Fibroblast of lung (primary cell): ENCODE results near the gene ZGRF1. TPM values are rescaled to one million over a fixed set of nuclear protein-coding genes. Genes with fewer than 3 reads are reported as not detected.

Experiments used
- DNase-seq, 2 donors: peaks; one replicate each; pipeline versions ENCODE4 v3.0.0 to v3.0.0-alpha.2; 2010; ENCODE audit warnings: low read depth in 2 of 2
- H2AFZ ChIP-seq: 2 replicates; pipeline ENCODE4 v1.5.1; 2012; ENCODE audit warnings: low read length, control low read depth, inconsistent platforms
- H3K27ac ChIP-seq: 2 replicates; pipeline ENCODE4 v1.5.1; 2011; ENCODE audit warnings: low read length, control low read depth; ENCODE audit not compliant: insufficient read depth
- H3K27me3 ChIP-seq: 2 replicates; pipeline ENCODE4 v1.5.1; 2011; ENCODE audit warnings: mild to moderate bottlenecking, low read length; ENCODE audit not compliant: control insufficient read depth, insufficient read depth
- H3K36me3 ChIP-seq: 2 replicates; pipeline ENCODE4 v1.5.1; 2011; ENCODE audit warnings: low read length; ENCODE audit not compliant: control insufficient read depth, insufficient read depth
- H3K4me1 ChIP-seq: 2 replicates; pipeline ENCODE4 v1.5.1; 2011; ENCODE audit warnings: low read length; ENCODE audit not compliant: control insufficient read depth, insufficient read depth; ENCODE audit errors: extremely low read depth
- H3K4me2 ChIP-seq: 2 replicates; pipeline ENCODE4 v1.5.1; 2011; ENCODE audit warnings: low read length, control low read depth; ENCODE audit not compliant: insufficient read depth; ENCODE audit errors: extremely low read depth
- H3K4me3 ChIP-seq, 4 experiments: fragments of 200-600 bp in 1 of 4; sonication (generic) in 1 of 4; replicated peaks in 1 of 4; 2 replicates each; pipeline ENCODE4 v1.5.1; 2011 to 2016; ENCODE audit warnings: low read length in 4 of 4, low read depth in 3 of 4, mild to moderate bottlenecking in 3 of 4, control low read depth in 2 of 4, inconsistent platforms in 1 of 4, mixed read lengths in 1 of 4; ENCODE audit not compliant: insufficient read depth in 1 of 4; ENCODE audit errors: control extremely low read depth in 1 of 4
- H3K79me2 ChIP-seq: 2 replicates; pipeline ENCODE4 v1.5.1; 2012; ENCODE audit warnings: mild to moderate bottlenecking, low read length, inconsistent platforms; ENCODE audit not compliant: control insufficient read depth, insufficient read depth
- H3K9ac ChIP-seq: 2 replicates; pipeline ENCODE4 v1.5.1; 2011; ENCODE audit warnings: mild to moderate bottlenecking, low read length, control low read depth; ENCODE audit not compliant: insufficient read depth
- H3K9me3 ChIP-seq: 2 replicates; pipeline ENCODE4 v1.5.1; 2012; ENCODE audit warnings: low read depth, low read length; ENCODE audit not compliant: control insufficient read depth, insufficient read depth
- H4K20me1 ChIP-seq: 2 replicates; pipeline ENCODE4 v1.5.1; 2011; ENCODE audit warnings: low read length; ENCODE audit not compliant: control insufficient read depth, insufficient read depth; ENCODE audit errors: extremely low read depth
- EZH2 ChIP-seq: IDR thresholded peaks from 2 replicates; pipeline ENCODE4 v1.5.1; 2012; ENCODE audit warnings: low read length, control low read depth, mild to moderate bottlenecking; ENCODE audit errors: missing control alignments
- polyA plus RNA-seq, 2 donors: library from polyadenylated mRNA; depleted of rRNA in 1 of 2; stranded (reverse) in 1 of 2; unstranded in 1 of 2; fragments of >200 nt; gene quantifications; 2 replicates each; pipeline ENCODE4 v1.2.1, GENCODE V29; 2011 to 2012; ENCODE audit warnings: missing spikeins in 1 of 2
- total RNA-seq: library from RNA; depleted of rRNA; stranded (reverse); fragments of >200 nt; gene quantifications from 2 replicates; pipeline ENCODE4 v1.2.1, GENCODE V29; 2014
- TF ChIP-seq, protein P1 (sequence below), 2 donors: IDR thresholded peaks in 1 of 2; conservative IDR thresholded peaks in 1 of 2; 1 replicate in 1 of 2; 2 replicates in 1 of 2; pipeline ENCODE4 v1.5.1; 2011 to 2012; ENCODE audit warnings: low read length in 2 of 2, control low read depth in 1 of 2, inconsistent platforms in 1 of 2, low read depth in 1 of 2, mild to moderate bottlenecking in 1 of 2

The ZGRF1 gene
- total and polyA plus RNA-seq, 2 donors (not counting 1 experiment from before 2014, with no cell fraction given), result 3.1 to 5.8 TPM

DNA sequence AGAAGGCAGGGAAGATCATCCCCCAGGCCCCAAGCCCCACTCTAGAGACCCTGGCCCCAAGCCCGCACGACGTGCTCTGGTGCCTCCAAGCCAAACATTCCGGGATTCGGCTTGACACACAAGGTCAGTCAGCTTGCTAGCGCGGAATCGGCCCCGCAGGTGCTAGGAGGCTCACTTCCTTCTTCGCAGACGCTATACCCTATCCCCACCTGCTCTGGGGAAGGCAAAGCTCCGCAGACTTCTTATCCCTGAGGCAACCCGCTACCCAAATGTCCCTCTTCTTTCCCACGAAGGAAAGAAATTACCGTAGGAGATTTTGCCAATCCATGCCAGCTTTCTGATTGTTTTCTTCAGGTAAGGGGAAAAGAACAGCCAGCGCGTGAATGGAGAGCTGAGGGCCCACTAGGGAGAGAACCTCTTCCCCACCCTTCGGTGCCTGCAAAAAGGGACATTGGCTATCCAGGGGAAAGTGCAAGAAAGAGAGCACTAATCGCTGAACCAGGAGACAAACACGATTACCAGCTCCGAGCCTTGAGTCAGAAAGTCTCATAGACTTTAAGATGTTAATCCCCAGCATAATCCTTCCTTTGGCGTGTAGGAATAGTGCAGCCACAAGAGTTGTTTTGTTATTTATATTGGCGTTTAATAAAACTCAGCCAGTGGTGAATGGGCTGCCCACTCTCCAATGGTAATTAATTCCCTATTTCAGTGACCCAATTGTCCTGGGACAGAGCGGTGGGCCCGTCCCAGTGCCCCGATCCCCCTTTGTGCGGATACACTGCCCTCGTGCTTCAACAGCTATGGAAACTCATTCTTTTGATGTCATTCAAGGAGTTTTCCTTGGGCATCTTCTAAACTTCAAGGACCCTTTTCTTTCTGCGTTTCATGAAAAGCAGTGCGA lies 115.3 kb downstream of the ZGRF1 start:
- no peaks in the 10 kb centered on the region for H3K79me2 ChIP-seq
- no peak overlapping the region for H3K4me3 ChIP-seq
- no peaks in the 10 kb centered on the region for H3K4me1 ChIP-seq
- H3K27ac ChIP-seq, result no peak overlapping the region
- H3K9me3 ChIP-seq, result no peaks in the 10 kb centered on the region
- peak; percentile 71 for TF ChIP-seq EZH2
- TF ChIP-seq, protein P1, sequence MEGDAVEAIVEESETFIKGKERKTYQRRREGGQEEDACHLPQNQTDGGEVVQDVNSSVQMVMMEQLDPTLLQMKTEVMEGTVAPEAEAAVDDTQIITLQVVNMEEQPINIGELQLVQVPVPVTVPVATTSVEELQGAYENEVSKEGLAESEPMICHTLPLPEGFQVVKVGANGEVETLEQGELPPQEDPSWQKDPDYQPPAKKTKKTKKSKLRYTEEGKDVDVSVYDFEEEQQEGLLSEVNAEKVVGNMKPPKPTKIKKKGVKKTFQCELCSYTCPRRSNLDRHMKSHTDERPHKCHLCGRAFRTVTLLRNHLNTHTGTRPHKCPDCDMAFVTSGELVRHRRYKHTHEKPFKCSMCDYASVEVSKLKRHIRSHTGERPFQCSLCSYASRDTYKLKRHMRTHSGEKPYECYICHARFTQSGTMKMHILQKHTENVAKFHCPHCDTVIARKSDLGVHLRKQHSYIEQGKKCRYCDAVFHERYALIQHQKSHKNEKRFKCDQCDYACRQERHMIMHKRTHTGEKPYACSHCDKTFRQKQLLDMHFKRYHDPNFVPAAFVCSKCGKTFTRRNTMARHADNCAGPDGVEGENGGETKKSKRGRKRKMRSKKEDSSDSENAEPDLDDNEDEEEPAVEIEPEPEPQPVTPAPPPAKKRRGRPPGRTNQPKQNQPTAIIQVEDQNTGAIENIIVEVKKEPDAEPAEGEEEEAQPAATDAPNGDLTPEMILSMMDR (conservative IDR thresholded peaks at IDR 0.05 in 1 of 2, IDR thresholded peaks at IDR 0.05 in 1 of 2; ENCODE audit: low read depth in 1 of 2, low read length in 2 of 2), result no peak
- no peaks in the 10 kb centered on the region for H3K36me3 ChIP-seq
- no peak overlapping the region for H3K9ac ChIP-seq
- H4K20me1 ChIP-seq, result peaks cover 2% of the 10 kb centered on the region
- H3K27me3 ChIP-seq, result peaks cover 74% of the 10 kb centered on the region
- no peak overlapping the region for H3K4me2 ChIP-seq
- no peak for DNase-seq
- no peak overlapping the region for H2AFZ ChIP-seq

DNA sequence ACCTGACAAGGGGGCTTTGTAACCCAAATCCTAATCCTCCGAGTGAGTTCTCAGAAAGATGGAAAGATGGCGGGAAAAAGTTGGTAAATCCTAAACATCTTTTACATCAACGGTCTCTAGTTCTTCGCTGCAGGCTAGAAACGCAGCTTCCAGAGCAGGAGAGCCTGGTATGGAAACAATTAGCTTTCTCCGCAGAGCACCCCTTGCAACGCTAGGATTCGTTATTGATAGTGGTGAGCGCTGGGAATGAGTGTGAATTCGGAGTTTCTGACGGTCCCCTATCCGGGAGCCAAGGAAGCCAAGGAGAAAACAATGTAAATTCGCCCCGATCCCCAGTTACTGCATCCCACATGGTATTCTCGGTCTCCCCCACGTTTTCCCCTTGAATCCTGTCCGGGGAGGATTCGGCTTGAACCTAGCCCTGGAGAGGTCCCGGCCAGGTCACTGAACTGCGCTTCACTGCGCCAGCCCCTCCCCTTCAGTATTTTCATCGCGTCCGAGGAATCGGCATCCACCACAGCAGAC lies 116.0 kb downstream of the ZGRF1 start:
- Histone ChIP-seq H3K9ac (no peak overlapping the region), H4K20me1 (peaks cover 2% of the 10 kb centered on the region), H3K9me3 (no peaks in the 10 kb centered on the region), H2AFZ (no peak overlapping the region), H3K79me2 (no peaks in the 10 kb centered on the region), H3K27ac (no peak overlapping the region), H3K4me1 (peaks cover 3% of the 10 kb centered on the region), H3K4me3 (no peak overlapping the region), H3K4me2 (no peak overlapping the region), H3K27me3 (peaks cover 77% of the 10 kb centered on the region), H3K36me3 (no peaks in the 10 kb centered on the region)
- DNase-seq, result no peak
- TF ChIP-seq, protein P1 (conservative IDR thresholded peaks at IDR 0.05 in 1 of 2, IDR thresholded peaks at IDR 0.05 in 1 of 2; ENCODE audit: low read depth in 1 of 2, low read length in 2 of 2), result no peak
- peak; percentile 83 for TF ChIP-seq EZH2

DNA sequence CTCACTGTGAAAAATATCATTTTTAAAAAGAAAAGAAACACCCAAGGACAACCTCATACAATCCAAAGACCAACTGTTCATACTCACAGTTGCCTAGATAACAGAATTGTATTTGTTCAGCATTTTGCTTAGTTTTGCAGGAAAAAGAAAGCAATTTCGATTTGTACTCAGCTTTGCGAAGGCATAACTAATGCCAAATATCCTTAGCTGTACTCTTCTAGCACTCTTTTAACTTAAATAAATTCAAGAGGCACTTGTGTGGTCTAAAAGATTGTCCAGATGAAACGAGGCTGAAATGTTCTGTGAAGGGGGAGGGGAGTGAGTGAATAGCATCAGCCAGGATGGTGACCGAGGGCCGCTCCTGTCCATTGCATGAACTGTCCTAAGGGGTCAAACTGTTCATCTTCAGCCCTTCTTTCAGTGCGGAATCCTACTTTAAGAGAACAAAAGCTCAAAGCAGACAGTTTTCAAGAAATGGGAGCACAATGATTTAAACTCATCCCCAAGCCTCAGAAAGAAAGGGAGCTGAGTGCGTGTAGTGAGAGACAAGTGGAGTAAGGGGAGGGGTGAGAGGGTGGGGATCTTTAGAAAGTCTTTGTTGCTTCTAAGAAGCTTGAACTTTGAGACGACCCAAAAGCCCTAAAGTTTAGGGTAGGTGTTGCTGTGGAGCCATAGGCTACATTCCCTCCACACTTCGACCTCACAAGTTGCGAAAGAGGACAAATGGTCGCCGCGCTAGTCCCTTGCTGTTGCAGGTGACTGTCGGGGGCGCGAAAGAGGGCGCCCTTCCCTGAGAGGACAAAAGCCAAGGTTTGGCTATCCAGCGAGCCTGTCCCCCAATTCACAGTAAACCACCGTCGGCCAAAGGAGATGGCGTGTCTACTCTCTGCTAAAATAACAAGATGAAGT lies 116.8 kb downstream of the ZGRF1 start:
- peak; percentile 66 for TF ChIP-seq EZH2
- TF ChIP-seq, protein P1 (conservative IDR thresholded peaks at IDR 0.05 in 1 of 2, IDR thresholded peaks at IDR 0.05 in 1 of 2; ENCODE audit: low read depth in 1 of 2, low read length in 2 of 2), result no peak

More for the DNA sequence above, 116.8 kb downstream of the ZGRF1 start:
- Histone ChIP-seq H4K20me1 (peaks cover 2% of the 10 kb centered on the region), H3K4me3 (no peak overlapping the region), H3K4me1 (peaks cover 6% of the 10 kb centered on the region), H2AFZ (no peak overlapping the region), H3K9ac (no peak overlapping the region), H3K27ac (no peak overlapping the region), H3K9me3 (no peaks in the 10 kb centered on the region), H3K27me3 (peaks cover 83% of the 10 kb centered on the region), H3K4me2 (no peak overlapping the region), H3K79me2 (no peaks in the 10 kb centered on the region), H3K36me3 (no peaks in the 10 kb centered on the region)
- DNase-seq, result no peak
